Calu3 (cell line): Measurements from ENCODE around the gene RUNX2. TPM values are rescaled to one million over a fixed set of nuclear protein-coding genes. Genes with fewer than 3 reads are reported as not detected.

Experiments used
- BruUV-seq: library from RNA; stranded (reverse); fragments of 400-500 nt; replicated peaks from 2 replicates; lab custom pipeline; 2021; lab: Mats Ljungman, UMichigan
- CTCF ChIA-PET: fragments of 300-600 bp; sonication (Branson Sonifier 250); formaldehyde crosslinking; loops from one replicate; lab custom pipeline; 2022; ENCODE audit warnings: antibody characterized with exemption; lab: Charles Lee
- DNase-seq: peaks from one replicate; pipeline ENCODE4 v3.0.0; 2022
- H3K27ac Mint-ChIP-seq: one replicate; pipeline ENCODE4 v1.8.0; 2022; ENCODE audit warnings: mixed read lengths; ENCODE audit not compliant: unreplicated experiment
- H3K27me3 Mint-ChIP-seq: one replicate; pipeline ENCODE4 v1.8.0; 2022; ENCODE audit warnings: mixed read lengths; ENCODE audit not compliant: unreplicated experiment
- H3K36me3 Mint-ChIP-seq: one replicate; pipeline ENCODE4 v1.8.0; 2022; ENCODE audit warnings: mild to moderate bottlenecking, moderate library complexity, mixed read lengths; ENCODE audit not compliant: insufficient read depth, unreplicated experiment
- H3K4me1 Mint-ChIP-seq: one replicate; pipeline ENCODE4 v1.8.0; 2022; ENCODE audit warnings: mild to moderate bottlenecking, low read depth, mixed read lengths; ENCODE audit not compliant: unreplicated experiment
- H3K4me3 Mint-ChIP-seq: one replicate; pipeline ENCODE4 v1.8.0; 2022; ENCODE audit warnings: mild to moderate bottlenecking, low read depth, moderate library complexity, mixed read lengths; ENCODE audit not compliant: unreplicated experiment
- H3K9me3 Mint-ChIP-seq: one replicate; pipeline ENCODE4 v1.8.0; 2022; ENCODE audit warnings: low read depth, mixed read lengths; ENCODE audit not compliant: unreplicated experiment
- CTCF ChIP-seq: fragments of 200-600 bp; IDR thresholded peaks from one replicate; pipeline ENCODE4 v1.8.0; 2022; ENCODE audit warnings: antibody characterized with exemption; ENCODE audit not compliant: unreplicated experiment
- intact Hi-C: fragments of 100-400 bp; cut with micrococcal nuclease; formaldehyde crosslinking; loops from one replicate; pipeline ENCODE4 v1.10.0; 2022; ENCODE audit not compliant: unreplicated experiment
- total RNA-seq: library from RNA; stranded (reverse); gene quantifications from 2 replicates; pipeline ENCODE4 v1.2.3, GENCODE V29; 2022

RUNX2 gene
- total RNA-seq, 1 experiment from 2014 or later: 0.54 TPM

DNA sequence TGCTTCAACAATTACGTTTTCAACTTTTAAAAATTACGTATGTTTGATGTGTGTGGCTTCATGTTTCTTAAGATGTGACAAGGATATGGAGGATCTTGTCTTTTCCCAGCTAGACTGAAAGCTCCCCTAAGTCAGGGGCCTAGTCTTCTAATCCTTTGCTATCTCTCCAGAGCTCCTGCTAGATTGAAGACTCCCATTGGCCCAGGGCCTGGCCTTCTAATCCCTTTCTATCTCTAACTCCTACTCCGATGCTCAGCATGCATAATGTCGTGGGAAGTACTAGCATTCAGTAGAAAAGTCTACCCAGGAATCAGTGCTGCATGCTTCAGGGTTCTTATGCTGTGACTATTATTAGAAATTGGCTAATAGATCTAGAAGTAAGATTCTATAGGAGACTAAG, 194.4 kb downstream of the RUNX2 start:
- Mint-ChIP-seq H3K27ac (no peak overlapping the region), H3K36me3 (peaks cover 6% of the 10 kb centered on the region), H3K9me3 (no peaks in the 10 kb centered on the region), H3K4me3 (no peak overlapping the region), H3K4me1 (no peaks in the 10 kb centered on the region), H3K27me3 (peaks cover 13% of the 10 kb centered on the region)
- TF ChIP-seq CTCF: no peak
- intact Hi-C loops: loop anchor here (5.0 kb wide), 1 partner anchor 100 kb away; no protein-coding TSS in a partner anchor
- BruUV-seq: no TSS peak
- CTCF ChIA-PET: no interaction called here
- no peak for DNase-seq

DNA sequence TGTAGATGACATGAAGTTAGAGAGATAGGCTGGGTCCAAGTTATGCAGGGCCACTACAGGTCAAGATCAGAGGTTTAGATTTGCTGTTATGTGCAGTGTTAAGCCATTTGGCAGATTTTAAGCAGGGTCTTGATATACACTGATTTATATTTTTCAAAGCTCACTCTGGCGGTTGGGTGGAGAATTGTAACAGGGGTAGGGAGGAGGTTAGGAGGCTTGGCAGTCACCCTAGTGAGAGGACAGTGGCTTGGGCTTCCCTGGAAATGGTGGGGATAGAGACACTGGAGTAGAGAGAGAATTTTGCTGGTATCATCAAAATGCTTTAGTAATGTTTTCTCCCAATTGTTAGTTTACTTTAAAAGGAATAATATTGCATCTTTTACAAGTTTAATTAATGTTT, 199.1 kb downstream of the RUNX2 start:
- Mint-ChIP-seq H3K4me1 (no peaks in the 10 kb centered on the region), H3K36me3 (peaks cover 6% of the 10 kb centered on the region), H3K9me3 (no peaks in the 10 kb centered on the region), H3K4me3 (no peak overlapping the region), H3K27ac (no peak overlapping the region), H3K27me3 (peaks cover 39% of the 10 kb centered on the region)
- no peak for TF ChIP-seq CTCF
- BruUV-seq: no TSS peak
- intact Hi-C loops: no loop called here
- CTCF ChIA-PET: no interaction called here
- DNase-seq: no peak

- no peak for TF ChIP-seq CTCF
- H3K9me3 Mint-ChIP-seq: no peaks in the 10 kb centered on the region
- H3K4me3 Mint-ChIP-seq: no peak overlapping the region
- no peak for DNase-seq
- H3K27ac Mint-ChIP-seq: no peak overlapping the region
- peaks cover 13% of the 10 kb centered on the region for H3K4me1 Mint-ChIP-seq
- peaks cover 31% of the 10 kb centered on the region for H3K27me3 Mint-ChIP-seq
- CTCF ChIA-PET: interaction anchor here (0.9 kb wide), 1 partner anchor 31 kb away, joined by 3 read pairs; no protein-coding TSS in a partner anchor
- intact Hi-C loops: no loop called here
- BruUV-seq: no TSS peak
- H3K36me3 Mint-ChIP-seq: no peaks in the 10 kb centered on the region
Observed at GRCh38 chr6:45531999-45532595, 204.0 kb downstream of the RUNX2 start.

GRCh38 chr6:45532721-45533210, 204.6 kb downstream of the RUNX2 start:
- Mint-ChIP-seq H3K36me3 (no peaks in the 10 kb centered on the region), H3K27ac (no peak overlapping the region), H3K4me3 (no peak overlapping the region), H3K4me1 (peaks cover 13% of the 10 kb centered on the region), H3K27me3 (peaks cover 24% of the 10 kb centered on the region), H3K9me3 (no peaks in the 10 kb centered on the region)
- TF ChIP-seq CTCF: no peak
- DNase-seq: no peak
- CTCF ChIA-PET: interaction anchor here (0.9 kb wide), 1 partner anchor 31 kb away, joined by 3 read pairs; no protein-coding TSS in a partner anchor
- intact Hi-C loops: no loop called here
- no TSS peak for BruUV-seq
